Epithelial cell of proximal tubule (primary cell): ENCODE results near the gene MAP2. TPM values are rescaled to one million over a fixed set of nuclear protein-coding genes. Genes with fewer than 3 reads are reported as not detected.
A peak's percentile ranks its signal among the peaks of the same experiment; 100 is the strongest.

Experiments
- DNase-seq: peaks from one replicate; pipeline ENCODE4 v3.0.0-alpha.2; 2011; ENCODE audit warnings: low read depth
- H3K4me3 ChIP-seq: 2 replicates; pipeline ENCODE4 v1.5.1; 2011; ENCODE audit warnings: low read depth, mild to moderate bottlenecking, low read length
- CTCF ChIP-seq: conservative IDR thresholded peaks from 2 replicates; pipeline ENCODE4 v1.5.1; 2012; ENCODE audit warnings: low read depth, mild to moderate bottlenecking, low read length
- total RNA-seq: library from RNA; depleted of rRNA; stranded (reverse); fragments of >200 nt; gene quantifications from 2 replicates; pipeline ENCODE4 v1.2.3, GENCODE V29; 2015

MAP2 gene
- total RNA-seq, 1 donor from 2014 or later = 12.2 TPM

- TF ChIP-seq CTCF = no peak
- no peak for DNase-seq
- no peak overlapping the region for H3K4me3 ChIP-seq
Observed at GRCh38 chr2:209463835-209464234, 40.0 kb downstream of the MAP2 start.

GRCh38 chr2:209468846-209469245 lies 45.0 kb downstream of the MAP2 start:
- TF ChIP-seq CTCF = no peak
- DNase-seq = no peak
- no peak overlapping the region for H3K4me3 ChIP-seq

GRCh38 chr2:209469481-209469880 lies 45.6 kb downstream of the MAP2 start:
- no peak for DNase-seq
- no peak overlapping the region for H3K4me3 ChIP-seq
- no peak for TF ChIP-seq CTCF

GRCh38 chr2:209470466-209470865 lies 46.6 kb downstream of the MAP2 start:
- TF ChIP-seq CTCF = no peak
- DNase-seq = no peak
- no peak overlapping the region for H3K4me3 ChIP-seq

GRCh38 chr2:209471037-209471436 lies 47.2 kb downstream of the MAP2 start:
- DNase-seq = peak; percentile 22
- H3K4me3 ChIP-seq = no peak overlapping the region
- TF ChIP-seq CTCF = no peak

GRCh38 chr2:209472112-209472832 lies 48.4 kb downstream of the MAP2 start:
- TF ChIP-seq CTCF = no peak
- H3K4me3 ChIP-seq = no peak overlapping the region
- DNase-seq = peak; percentile 69

- no peak overlapping the region for H3K4me3 ChIP-seq
- no peak for TF ChIP-seq CTCF
- no peak for DNase-seq
Observed at GRCh38 chr2:209472871-209473270, 49.0 kb downstream of the MAP2 start.
